Glutamatergic neuron (in vitro differentiated cells): ENCODE measurements around the gene OLFML2B. TPM values are rescaled to one million over a fixed set of nuclear protein-coding genes. Genes with fewer than 3 reads are reported as not detected.

ENCODE experiments used
- DNase-seq: peaks from one replicate; pipeline ENCODE4 v3.0.0; 2022
- H3K27ac Mint-ChIP-seq: one replicate; pipeline ENCODE4 v1.8.0; 2020; ENCODE audit warnings: mild to moderate bottlenecking, mixed read lengths, inconsistent platforms; ENCODE audit not compliant: unreplicated experiment
- H3K27me3 Mint-ChIP-seq: one replicate; pipeline ENCODE4 v1.8.0; 2020; ENCODE audit warnings: mild to moderate bottlenecking, moderate library complexity, mixed read lengths, inconsistent platforms; ENCODE audit not compliant: unreplicated experiment
- H3K36me3 Mint-ChIP-seq: one replicate; pipeline ENCODE4 v1.8.0; 2020; ENCODE audit warnings: mild to moderate bottlenecking, mixed read lengths, inconsistent platforms; ENCODE audit not compliant: unreplicated experiment
- H3K4me1 Mint-ChIP-seq: one replicate; pipeline ENCODE4 v1.8.0; 2020; ENCODE audit warnings: mild to moderate bottlenecking, low read depth, mixed read lengths, inconsistent platforms; ENCODE audit not compliant: unreplicated experiment
- H3K4me3 Mint-ChIP-seq: one replicate; pipeline ENCODE4 v1.8.0; 2020; ENCODE audit warnings: mild to moderate bottlenecking, mixed read lengths, inconsistent platforms; ENCODE audit not compliant: unreplicated experiment
- H3K9me3 Mint-ChIP-seq: one replicate; pipeline ENCODE4 v1.8.0; 2020; ENCODE audit warnings: mild to moderate bottlenecking, moderate library complexity, mixed read lengths, inconsistent platforms; ENCODE audit not compliant: unreplicated experiment
- CTCF ChIP-seq: fragments of 200-600 bp; sonication (generic); IDR thresholded peaks from one replicate; pipeline ENCODE4 v1.5.0; 2021; ENCODE audit not compliant: partially characterized antibody, unreplicated experiment
- total RNA-seq: library from RNA; stranded (reverse); fragmentation: NEBNext Ultra II Directional; extraction: Animal tissue kit (Norgen Biotek cat#: 25700); gene quantifications from one replicate; pipeline ENCODE4 v1.2.1, GENCODE V29; 2021; ENCODE audit not compliant: unreplicated experiment

Gene OLFML2B
- total RNA-seq, 1 donor from 2014 or later, result 56.5 TPM

GRCh38 chr1:162007466-162007865, 16.2 kb downstream of the OLFML2B start:
- no peak for TF ChIP-seq CTCF
- Mint-ChIP-seq H3K27ac (no peak overlapping the region), H3K4me1 (peaks cover 36% of the 10 kb centered on the region), H3K36me3 (peaks cover 21% of the 10 kb centered on the region), H3K27me3 (peaks cover 24% of the 10 kb centered on the region), H3K9me3 (peaks cover 23% of the 10 kb centered on the region), H3K4me3 (no peak overlapping the region)
- DNase-seq, result no peak

DNA sequence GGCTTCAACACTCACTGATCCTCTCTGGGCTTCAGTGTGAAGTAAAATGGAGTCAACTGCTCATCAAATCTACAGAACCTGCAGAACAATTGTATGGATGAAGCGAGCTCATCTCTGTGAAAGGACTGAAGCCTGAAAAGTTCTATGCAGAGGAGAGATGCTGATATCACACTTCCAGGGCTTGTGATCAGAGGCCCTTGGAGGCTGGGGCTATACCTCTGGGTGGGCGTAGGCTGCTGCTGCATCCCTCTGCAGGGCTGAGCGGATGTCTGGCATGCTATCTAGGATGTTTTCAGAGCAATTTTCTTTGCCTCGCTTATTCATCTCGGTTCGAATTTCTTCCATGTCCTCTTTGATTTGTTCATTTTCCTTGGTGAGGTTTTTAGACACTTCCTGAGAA, 17.6 kb downstream of the OLFML2B start:
- H3K4me3 Mint-ChIP-seq, result no peak overlapping the region
- no peak for TF ChIP-seq CTCF
- peaks cover 16% of the 10 kb centered on the region for H3K9me3 Mint-ChIP-seq
- H3K36me3 Mint-ChIP-seq, result peaks cover 16% of the 10 kb centered on the region
- H3K27ac Mint-ChIP-seq, result no peak overlapping the region
- DNase-seq, result no peak
- peaks cover 15% of the 10 kb centered on the region for H3K27me3 Mint-ChIP-seq
- peaks cover 30% of the 10 kb centered on the region for H3K4me1 Mint-ChIP-seq

- no peak overlapping the region for H3K4me3 Mint-ChIP-seq
- no peak for DNase-seq
- H3K9me3 Mint-ChIP-seq, result peaks cover 6% of the 10 kb centered on the region
- peaks cover 4% of the 10 kb centered on the region for H3K27me3 Mint-ChIP-seq
- no peak overlapping the region for H3K27ac Mint-ChIP-seq
- peaks cover 22% of the 10 kb centered on the region for H3K4me1 Mint-ChIP-seq
- peaks cover 4% of the 10 kb centered on the region for H3K36me3 Mint-ChIP-seq
- TF ChIP-seq CTCF, result no peak
Observed at GRCh38 chr1:162004441-162004950, 19.2 kb downstream of the OLFML2B start.

DNA sequence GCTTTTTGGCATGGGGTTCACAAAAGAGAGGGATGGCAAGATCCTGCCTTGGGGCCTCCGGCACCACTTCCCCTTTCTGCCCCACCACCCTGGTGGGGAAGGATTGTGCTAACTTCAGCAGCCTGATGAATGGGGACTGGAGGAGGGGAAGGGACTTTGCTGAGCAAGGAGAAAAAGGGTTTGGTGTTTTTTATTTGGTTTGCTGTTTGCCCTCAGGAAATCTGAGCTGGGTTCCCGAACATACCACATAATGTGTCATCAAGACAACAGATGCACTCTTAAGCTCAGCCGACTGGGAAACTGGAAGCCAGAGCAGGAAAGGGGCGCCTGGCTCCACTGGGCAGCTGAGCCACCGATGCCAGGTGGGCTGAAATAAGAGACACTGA, 19.8 kb downstream of the OLFML2B start:
- DNase-seq, result no peak
- H3K36me3 Mint-ChIP-seq, result peaks cover 4% of the 10 kb centered on the region
- H3K4me3 Mint-ChIP-seq, result no peak overlapping the region
- H3K27me3 Mint-ChIP-seq, result peaks cover 4% of the 10 kb centered on the region
- H3K4me1 Mint-ChIP-seq, result peaks cover 22% of the 10 kb centered on the region
- peaks cover 6% of the 10 kb centered on the region for H3K9me3 Mint-ChIP-seq
- TF ChIP-seq CTCF, result no peak
- H3K27ac Mint-ChIP-seq, result no peak overlapping the region

GRCh38 chr1:162003061-162003829, 20.4 kb downstream of the OLFML2B start:
- Mint-ChIP-seq H3K4me1 (peaks cover 22% of the 10 kb centered on the region), H3K27me3 (peaks cover 4% of the 10 kb centered on the region), H3K36me3 (peaks cover 4% of the 10 kb centered on the region), H3K27ac (peak overlapping the region; percentile 79), H3K4me3 (no peak overlapping the region), H3K9me3 (peaks cover 6% of the 10 kb centered on the region)
- no peak for DNase-seq
- no peak for TF ChIP-seq CTCF
